Measurements from ENCODE around the gene AMHR2.

Gene AMHR2

DNA sequence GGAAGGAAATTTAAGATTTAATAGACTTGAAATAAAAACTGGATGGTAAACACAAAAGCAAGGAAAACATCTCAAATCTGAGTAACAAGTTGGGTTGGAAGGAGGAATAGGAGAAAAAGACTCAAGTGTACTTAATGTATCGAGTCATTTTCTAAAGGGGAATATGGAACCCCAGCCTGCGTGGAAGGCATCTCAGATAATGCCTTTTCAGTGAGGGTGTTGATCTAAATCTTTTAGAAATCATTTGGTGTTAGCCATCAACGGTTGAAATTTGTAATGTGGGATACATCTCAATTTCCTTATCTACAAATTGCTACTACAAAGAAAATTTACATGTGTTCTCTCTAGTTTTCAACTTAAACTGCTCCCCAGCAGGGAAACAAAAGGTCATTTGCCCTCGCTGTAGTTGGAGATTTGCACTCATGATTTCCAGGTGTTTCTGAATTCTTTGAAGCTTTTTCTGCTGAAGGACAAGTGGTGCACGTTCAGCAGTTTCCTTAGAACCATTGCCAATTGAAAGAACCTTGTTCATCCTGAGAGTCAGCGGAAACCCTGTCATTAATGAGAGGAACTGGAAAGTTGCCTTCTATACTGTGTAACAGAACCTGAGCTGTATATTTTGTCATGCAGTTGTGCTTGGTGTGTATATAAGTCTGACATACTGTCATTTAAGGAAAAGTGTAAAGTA is 30.4 kb downstream of the AMHR2 start:
- Histone ChIP-seq H3K9me3 (ENCODE audit: insufficient read depth, low read length) (no peaks in the 10 kb centered on the region), H3K4me2 (ENCODE audit: low read length) (peak overlapping the region; percentile 87), H3K4me3 (ENCODE audit: low read length) (0 out of 2 replicates have a peak overlapping the region, but pooled peaks have one; percentile 85), H3K36me3 (replicated peaks; ENCODE audit: low read depth, low read length) (peaks cover 53% of the 10 kb centered on the region), H2AFZ (ENCODE audit: low read depth, low read length) (no peak overlapping the region), H3K27ac (ENCODE audit: low read length) (no peak overlapping the region), H3K27me3 (ENCODE audit: low read depth, low read length) (no peaks in the 10 kb centered on the region), H3K9ac (ENCODE audit: low read length) (0 out of 2 replicates have a peak overlapping the region, but pooled peaks have one; percentile 96), H3K79me2 (ENCODE audit: low read length) (peaks cover 64% of the 10 kb centered on the region), H4K20me1 (ENCODE audit: insufficient read depth, low read length) (peaks cover 34% of the 10 kb centered on the region), H3K4me1 (ENCODE audit: low read length) (peaks cover 18% of the 10 kb centered on the region)
- TF ChIP-seq EZH2phosphoT487 (IDR thresholded peaks at IDR 0.05; ENCODE audit: low read depth) (no peak), CTCF (IDR thresholded peaks at IDR 0.05; ENCODE audit: low read depth, low read length) (no peak)

- TF ChIP-seq EZH2phosphoT487 (IDR thresholded peaks at IDR 0.05; ENCODE audit: low read depth) (no peak), CTCF (IDR thresholded peaks at IDR 0.05; ENCODE audit: low read depth, low read length) (no peak)
- Histone ChIP-seq H3K4me3 (ENCODE audit: low read length) (no peak overlapping the region), H3K9me3 (ENCODE audit: insufficient read depth, low read length) (no peaks in the 10 kb centered on the region), H3K36me3 (replicated peaks; ENCODE audit: low read depth, low read length) (peaks cover 59% of the 10 kb centered on the region), H3K79me2 (ENCODE audit: low read length) (peaks cover 69% of the 10 kb centered on the region), H3K4me2 (ENCODE audit: low read length) (no peak overlapping the region), H2AFZ (ENCODE audit: low read depth, low read length) (no peak overlapping the region), H3K9ac (ENCODE audit: low read length) (no peak overlapping the region), H3K4me1 (ENCODE audit: low read length) (peaks cover 18% of the 10 kb centered on the region), H3K27me3 (ENCODE audit: low read depth, low read length) (no peaks in the 10 kb centered on the region), H3K27ac (ENCODE audit: low read length) (no peak overlapping the region), H4K20me1 (ENCODE audit: insufficient read depth, low read length) (peaks cover 38% of the 10 kb centered on the region)
Observed at GRCh38 chr12:53454707-53455106, 31.1 kb downstream of the AMHR2 start.

GRCh38 chr12:53456654-53457366 is 33.2 kb downstream of the AMHR2 start:
- H3K4me1 ChIP-seq (ENCODE audit: low read length): peaks cover 15% of the 10 kb centered on the region
- no peak overlapping the region for H3K4me3 ChIP-seq (ENCODE audit: low read length)
- no peak overlapping the region for H3K9ac ChIP-seq (ENCODE audit: low read length)
- peaks cover 58% of the 10 kb centered on the region for H4K20me1 ChIP-seq (ENCODE audit: insufficient read depth, low read length)
- no peaks in the 10 kb centered on the region for H3K9me3 ChIP-seq (ENCODE audit: insufficient read depth, low read length)
- TF ChIP-seq CTCF (IDR thresholded peaks at IDR 0.05; ENCODE audit: low read depth, low read length) (no peak), EZH2phosphoT487 (IDR thresholded peaks at IDR 0.05; ENCODE audit: low read depth) (no peak)
- no peak overlapping the region for H3K4me2 ChIP-seq (ENCODE audit: low read length)
- H2AFZ ChIP-seq (ENCODE audit: low read depth, low read length): no peak overlapping the region
- H3K79me2 ChIP-seq (ENCODE audit: low read length): peaks cover 89% of the 10 kb centered on the region
- H3K27me3 ChIP-seq (ENCODE audit: low read depth, low read length): no peaks in the 10 kb centered on the region
- H3K36me3 ChIP-seq (replicated peaks; ENCODE audit: low read depth, low read length): peaks cover 80% of the 10 kb centered on the region
- no peak overlapping the region for H3K27ac ChIP-seq (ENCODE audit: low read length)

GRCh38 chr12:53459097-53459496 is 35.4 kb downstream of the AMHR2 start:
- Histone ChIP-seq H3K4me2 (ENCODE audit: low read length) (no peak overlapping the region), H3K4me1 (ENCODE audit: low read length) (peaks cover 2% of the 10 kb centered on the region), H3K27ac (ENCODE audit: low read length) (no peak overlapping the region), H3K27me3 (ENCODE audit: low read depth, low read length) (no peaks in the 10 kb centered on the region), H3K79me2 (ENCODE audit: low read length) (peaks cover 90% of the 10 kb centered on the region), H3K4me3 (ENCODE audit: low read length) (no peak overlapping the region), H4K20me1 (ENCODE audit: insufficient read depth, low read length) (peaks cover 61% of the 10 kb centered on the region), H3K9me3 (ENCODE audit: insufficient read depth, low read length) (no peaks in the 10 kb centered on the region), H2AFZ (ENCODE audit: low read depth, low read length) (no peak overlapping the region), H3K36me3 (replicated peaks; ENCODE audit: low read depth, low read length) (peaks cover 88% of the 10 kb centered on the region), H3K9ac (ENCODE audit: low read length) (no peak overlapping the region)
- TF ChIP-seq EZH2phosphoT487 (IDR thresholded peaks at IDR 0.05; ENCODE audit: low read depth) (no peak), CTCF (IDR thresholded peaks at IDR 0.05; ENCODE audit: low read depth, low read length) (no peak)

Data from OCI-LY3 (cell line).